ENCODE measurements around the gene EPB41L4B.
"Not testable (repeated sequence)": the region's sequence is repeated elsewhere in the genome, so short reads cannot be mapped to it uniquely, and the experiment has no call there.

The EPB41L4B gene

GRCh38 chr9:109156708-109157107, 164.2 kb downstream of the EPB41L4B start:
- DNase-seq, result no peak

GRCh38 chr9:109150925-109151545, 169.8 kb downstream of the EPB41L4B start:
- no peak for DNase-seq

- DNase-seq, result no peak
Measured at GRCh38 chr9:109149722-109150121, 171.1 kb downstream of the EPB41L4B start.

GRCh38 chr9:109149089-109149488, 171.8 kb downstream of the EPB41L4B start:
- DNase-seq, result no peak

- DNase-seq, result no peak
Measured at GRCh38 chr9:109145051-109145450, 175.8 kb downstream of the EPB41L4B start.

- peak; percentile 5 for DNase-seq
Measured at GRCh38 chr9:109143881-109144562, 176.8 kb downstream of the EPB41L4B start.

GRCh38 chr9:109141375-109141774, 179.5 kb downstream of the EPB41L4B start:
- DNase-seq, result no peak

GRCh38 chr9:109139851-109140250, 181.0 kb downstream of the EPB41L4B start:
- DNase-seq, result no peak

GRCh38 chr9:109138421-109138820, 182.4 kb downstream of the EPB41L4B start:
- no peak for DNase-seq

- DNase-seq, result no peak
Measured at GRCh38 chr9:109134167-109134578, 186.7 kb downstream of the EPB41L4B start.

- no peak for DNase-seq
Measured at GRCh38 chr9:109133533-109133932, 187.3 kb downstream of the EPB41L4B start.

- DNase-seq, result no peak
Measured at GRCh38 chr9:109132567-109133021, 188.3 kb downstream of the EPB41L4B start.

- no peak for DNase-seq
Measured at GRCh38 chr9:109129470-109130197, 191.2 kb downstream of the EPB41L4B start.

- DNase-seq, result not testable (repeated sequence)
Measured at GRCh38 chr9:109126671-109127070, 194.2 kb downstream of the EPB41L4B start.

- DNase-seq, result no peak
Measured at GRCh38 chr9:109124121-109124520, 196.7 kb downstream of the EPB41L4B start.

- DNase-seq, result no peak
Measured at GRCh38 chr9:109122726-109123621, 197.9 kb downstream of the EPB41L4B start.

All from fibroblast of skin of abdomen (primary cell).